HG02840 (cell line): ENCODE measurements around the gene SAXO1.
"Not testable (repeated sequence)": the region's sequence is repeated elsewhere in the genome, so short reads cannot be mapped to it uniquely, and the experiment has no call there.

ENCODE experiments used
- ATAC-seq: cut with Tn5 transposase; IDR thresholded peaks from one replicate; pipeline ENCODE4 v1.9.1; 2021; ENCODE audit warnings: mild to moderate bottlenecking, moderate library complexity, moderate number of reproducible peaks; ENCODE audit not compliant: unreplicated experiment, low FRiP score

SAXO1 gene, protein sequence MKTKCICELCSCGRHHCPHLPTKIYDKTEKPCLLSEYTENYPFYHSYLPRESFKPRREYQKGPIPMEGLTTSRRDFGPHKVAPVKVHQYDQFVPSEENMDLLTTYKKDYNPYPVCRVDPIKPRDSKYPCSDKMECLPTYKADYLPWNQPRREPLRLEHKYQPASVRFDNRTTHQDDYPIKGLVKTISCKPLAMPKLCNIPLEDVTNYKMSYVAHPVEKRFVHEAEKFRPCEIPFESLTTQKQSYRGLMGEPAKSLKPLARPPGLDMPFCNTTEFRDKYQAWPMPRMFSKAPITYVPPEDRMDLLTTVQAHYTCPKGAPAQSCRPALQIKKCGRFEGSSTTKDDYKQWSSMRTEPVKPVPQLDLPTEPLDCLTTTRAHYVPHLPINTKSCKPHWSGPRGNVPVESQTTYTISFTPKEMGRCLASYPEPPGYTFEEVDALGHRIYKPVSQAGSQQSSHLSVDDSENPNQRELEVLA

GRCh38 chr9:19033015-19033414 lies at the start of gene SAXO1:
TSS of gene SAXO1 (minus strand) at chr9:19033209. CDS start at chr9:19032908, 301 bp downstream.
- no peak for ATAC-seq

DNA sequence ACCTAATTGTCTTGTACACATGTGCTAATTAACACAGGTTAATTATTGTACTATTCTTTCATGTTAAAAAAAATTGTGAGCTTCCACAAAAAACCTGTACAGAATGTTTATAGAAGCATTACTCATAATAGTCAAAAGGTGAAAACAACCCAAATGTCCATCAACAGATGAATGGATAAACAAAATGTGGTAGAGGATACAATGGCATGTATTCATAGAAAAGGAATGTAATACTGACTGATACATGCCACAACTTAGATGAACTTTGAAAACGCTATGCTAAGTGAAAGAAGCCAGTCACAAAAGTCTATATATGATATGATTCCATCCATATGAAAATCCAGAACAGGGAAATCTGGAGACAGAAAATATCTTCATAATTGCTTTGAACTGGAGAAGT lies 41.8 kb upstream of the SAXO1 start:
- no peak for ATAC-seq

GRCh38 chr9:19074229-19074628 lies 41.2 kb upstream of the SAXO1 start:
- ATAC-seq: no peak

DNA sequence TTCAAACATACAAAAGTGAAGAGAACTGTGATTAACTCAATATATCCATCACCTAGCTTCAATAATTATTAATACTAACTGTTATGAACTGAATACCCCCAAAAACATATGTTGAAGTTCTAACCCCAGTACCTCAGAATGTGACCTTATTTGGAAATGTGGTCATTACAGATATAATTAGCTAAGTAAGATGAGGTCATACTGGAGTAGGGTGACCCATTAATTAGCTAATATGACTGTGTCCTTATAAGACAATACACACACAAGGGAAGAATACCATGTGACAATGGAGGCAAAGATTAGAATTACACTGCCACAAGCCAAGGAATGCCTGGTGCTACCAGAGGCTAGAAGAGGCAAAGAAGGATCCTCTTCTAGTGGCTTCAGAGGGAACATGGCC lies 24.0 kb upstream of the SAXO1 start:
- ATAC-seq: no peak

DNA sequence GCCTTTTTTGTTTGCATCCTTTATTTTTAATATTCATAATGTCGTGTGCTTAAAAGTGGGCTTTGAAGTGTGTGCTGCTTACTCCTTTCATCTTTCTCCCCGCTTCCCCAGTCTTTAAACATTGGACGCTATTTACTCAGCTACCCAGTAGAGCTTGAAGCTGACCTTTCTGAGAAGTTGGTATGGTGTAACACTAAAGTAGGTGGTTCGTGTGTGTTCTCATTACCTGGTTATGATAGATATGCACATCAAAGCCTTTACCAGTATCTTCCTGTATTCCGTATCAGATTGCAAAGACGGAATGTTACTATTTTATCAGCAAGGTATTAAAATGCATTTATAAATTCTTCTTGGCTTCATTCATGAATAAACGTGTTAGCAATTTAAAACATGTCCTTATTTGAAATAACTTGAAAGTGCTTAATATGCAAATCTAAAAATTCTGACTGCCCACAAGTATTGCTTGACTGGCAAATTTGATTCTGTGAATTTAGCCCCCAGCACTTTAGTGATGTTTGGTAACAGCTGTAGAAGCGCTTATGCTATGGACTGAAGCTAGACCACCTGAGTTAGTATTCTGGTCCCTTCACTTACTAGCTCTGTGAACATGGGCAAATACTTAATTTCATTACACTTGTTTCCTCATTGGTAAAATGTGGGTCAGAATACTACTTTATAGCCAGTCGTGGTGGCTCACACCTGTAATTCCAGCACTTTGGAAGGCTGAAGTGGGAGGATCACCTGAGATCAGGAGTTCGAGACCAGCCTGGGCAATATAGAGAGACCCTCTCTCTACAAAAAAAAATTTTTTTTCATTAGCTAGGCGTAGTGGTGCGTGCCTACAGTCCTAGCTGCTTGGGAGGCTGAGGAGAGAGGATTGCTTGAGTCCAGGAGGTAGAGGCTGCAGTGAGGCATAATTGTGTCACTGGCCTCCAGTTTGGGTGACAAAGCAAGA lies 17.9 kb upstream of the SAXO1 start:
- no peak for ATAC-seq

DNA sequence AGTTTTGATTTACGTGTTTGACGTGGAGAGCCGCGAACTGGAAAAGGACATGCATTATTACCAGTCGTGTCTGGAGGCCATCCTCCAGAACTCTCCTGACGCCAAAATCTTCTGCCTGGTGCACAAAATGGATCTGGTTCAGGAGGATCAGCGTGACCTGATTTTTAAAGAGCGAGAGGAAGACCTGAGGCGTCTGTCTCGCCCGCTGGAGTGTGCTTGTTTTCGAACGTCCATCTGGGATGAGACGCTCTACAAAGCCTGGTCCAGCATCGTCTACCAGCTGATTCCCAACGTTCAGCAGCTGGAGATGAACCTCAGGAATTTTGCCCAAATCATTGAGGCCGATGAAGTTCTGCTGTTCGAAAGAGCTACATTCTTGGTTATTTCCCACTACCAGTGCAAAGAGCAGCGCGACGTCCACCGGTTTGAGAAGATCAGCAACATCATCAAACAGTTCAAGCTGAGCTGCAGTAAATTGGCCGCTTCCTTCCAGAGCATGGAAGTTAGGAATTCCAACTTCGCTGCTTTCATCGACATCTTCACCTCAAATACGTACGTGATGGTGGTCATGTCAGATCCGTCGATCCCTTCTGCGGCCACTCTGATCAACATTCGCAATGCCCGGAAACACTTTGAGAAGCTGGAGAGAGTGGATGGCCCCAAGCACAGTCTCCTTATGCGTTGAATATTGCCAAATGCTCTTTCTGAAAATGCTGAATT lies 17.1 kb upstream of the SAXO1 start:
- no peak for ATAC-seq

- peak; percentile 91 for ATAC-seq
Observed at GRCh38 chr9:19048966-19049916, 16.2 kb upstream of the SAXO1 start, which contains the start of gene RRAGA. TSS of gene RRAGA (plus strand) at chr9:19049427. CDS start at chr9:19049660, 233 bp downstream.

DNA sequence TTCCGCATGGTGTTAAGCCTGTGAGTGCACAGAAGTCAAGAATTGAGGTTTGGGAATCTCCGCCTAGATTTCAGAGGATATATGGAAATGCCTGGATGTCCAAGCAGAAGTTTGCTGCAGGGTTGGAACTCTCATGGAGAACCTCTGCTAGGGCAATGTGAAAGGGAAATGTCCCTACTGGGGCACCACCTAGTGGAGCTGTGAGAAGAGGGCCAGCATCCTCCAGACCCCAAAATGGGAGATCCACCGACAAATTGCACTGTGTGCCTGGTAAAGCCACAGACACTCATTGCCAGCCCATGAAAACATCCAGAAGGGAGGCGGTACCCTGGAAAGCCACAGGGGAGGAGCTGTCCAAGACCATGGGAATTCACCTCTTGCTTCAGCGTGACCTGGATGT lies 3.6 kb upstream of the SAXO1 start:
- no peak for ATAC-seq

DNA sequence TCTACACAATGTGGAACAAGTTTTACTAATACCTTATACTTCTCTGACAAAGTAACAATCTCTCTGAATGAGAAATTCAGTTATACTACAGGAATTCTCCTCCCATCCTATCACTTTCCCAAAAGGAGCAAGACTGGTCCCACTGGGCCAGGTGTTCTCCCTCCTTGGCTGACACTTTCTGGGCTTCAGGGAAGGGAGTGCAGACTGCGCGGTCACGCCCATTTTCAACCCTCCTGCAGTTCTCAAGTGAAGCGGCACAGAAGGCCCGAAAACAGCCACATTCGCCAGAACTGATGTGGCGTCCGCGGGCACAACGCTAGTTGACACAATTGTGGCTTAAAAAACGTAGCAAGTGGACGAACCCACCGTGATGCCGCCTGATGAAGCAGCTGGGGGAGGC lies 603 bp downstream of the SAXO1 start:
- no peak for ATAC-seq

DNA sequence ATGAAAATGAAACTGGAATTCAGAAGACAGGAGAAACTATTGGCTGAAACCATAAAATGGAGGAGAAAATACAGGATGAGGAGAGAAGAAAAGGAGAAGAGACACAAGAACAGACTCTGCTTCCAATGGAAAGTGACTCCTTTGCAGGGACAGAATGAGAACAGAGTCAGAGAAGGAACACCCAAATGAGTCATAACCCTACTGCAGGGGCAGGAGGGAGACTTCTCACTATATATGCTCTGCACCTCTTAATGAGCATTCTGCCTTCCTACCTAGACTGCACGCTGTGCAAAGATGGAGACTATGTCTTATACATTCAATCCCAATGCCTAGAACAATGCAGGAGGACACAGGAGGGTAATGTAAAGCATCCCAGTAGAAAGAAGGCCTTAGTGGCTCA lies 2.1 kb downstream of the SAXO1 start:
- peak; percentile 74 for ATAC-seq

GRCh38 chr9:19028835-19029451 lies 4.1 kb downstream of the SAXO1 start:
- no peak for ATAC-seq

- ATAC-seq: no peak
Observed at GRCh38 chr9:19027825-19028224, 5.2 kb downstream of the SAXO1 start.

DNA sequence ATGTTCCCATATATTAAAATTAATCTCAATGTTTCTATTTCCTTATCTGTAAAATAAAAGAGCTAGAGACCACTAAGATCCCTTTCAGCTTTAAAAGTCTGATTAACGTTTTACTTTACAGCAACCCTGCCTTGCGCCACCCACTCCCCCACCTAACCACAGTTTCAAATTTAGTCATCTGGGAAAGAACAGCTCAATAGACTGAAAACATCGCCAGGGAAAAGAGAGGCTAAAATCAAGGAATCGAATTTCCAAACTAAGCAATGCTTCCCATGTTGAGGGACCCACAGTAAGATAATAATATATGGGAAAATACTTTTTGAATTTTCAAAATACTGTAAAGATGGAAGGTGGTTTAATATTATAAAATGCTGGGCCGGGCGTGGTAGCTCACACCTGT lies 6.6 kb downstream of the SAXO1 start:
- no peak for ATAC-seq

DNA sequence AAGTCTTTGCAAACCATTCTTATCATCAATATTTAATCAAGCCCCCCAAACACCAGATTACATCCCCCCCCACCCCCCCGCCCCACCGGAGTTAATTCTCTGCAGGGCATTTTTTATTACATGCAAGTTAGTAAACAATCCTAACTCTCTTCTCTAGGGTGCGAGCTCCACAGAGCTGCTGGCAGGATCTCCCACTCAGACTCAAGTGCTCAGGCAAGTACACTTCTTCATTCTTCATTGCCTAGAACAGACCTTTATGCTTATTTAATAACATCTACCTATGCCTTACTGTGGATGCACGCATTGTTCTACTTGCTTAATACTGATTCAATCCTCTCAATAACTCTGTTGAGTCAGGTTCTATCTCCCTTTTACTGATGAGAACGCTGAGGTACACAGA lies 9.9 kb downstream of the SAXO1 start:
- ATAC-seq: no peak

- no peak for ATAC-seq
Observed at GRCh38 chr9:19022206-19022605, 10.8 kb downstream of the SAXO1 start.

DNA sequence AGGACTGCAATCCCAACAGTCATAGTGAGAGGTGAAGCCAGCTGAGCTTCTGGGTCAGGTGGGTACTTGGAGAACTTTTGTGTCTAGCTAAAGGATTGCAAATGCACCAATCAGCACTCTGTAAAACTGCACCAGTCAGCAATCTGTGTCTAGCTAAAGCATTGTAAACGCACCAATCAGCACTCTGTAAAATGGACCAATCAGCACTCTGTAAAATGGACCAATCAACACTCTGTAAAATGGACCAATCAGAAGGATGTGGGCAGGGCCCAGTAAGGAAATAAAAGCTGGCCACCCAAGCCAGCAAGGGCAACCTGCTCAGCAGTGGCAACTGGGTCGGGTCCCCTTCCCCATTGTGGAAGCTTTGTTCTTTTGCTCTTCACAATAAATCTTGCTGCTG lies 11.4 kb downstream of the SAXO1 start:
- ATAC-seq: not testable (repeated sequence)

- ATAC-seq: no peak
Observed at GRCh38 chr9:19020886-19021455, 12.0 kb downstream of the SAXO1 start.

DNA sequence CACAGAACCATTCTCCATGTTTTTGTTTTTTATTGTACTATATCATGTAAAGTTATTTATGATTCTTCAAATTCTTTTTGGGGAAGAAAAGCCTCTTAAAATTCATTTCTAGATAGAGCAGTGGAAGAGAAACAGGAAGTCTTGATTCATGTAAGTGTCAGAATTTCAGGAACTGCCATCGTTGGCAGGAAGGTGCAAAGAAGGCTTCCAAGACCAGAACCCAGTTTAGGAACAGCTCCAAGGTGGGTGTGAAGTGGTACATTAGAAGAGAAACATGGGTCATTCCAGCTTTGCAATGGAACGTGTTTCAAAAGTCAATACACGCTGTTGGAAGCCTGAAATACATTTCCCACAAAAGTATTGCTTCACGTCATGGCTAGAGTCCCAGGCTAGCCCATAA lies 14.8 kb downstream of the SAXO1 start:
- no peak for ATAC-seq
